ENCODE results near the gene ABCA3. TPM values are rescaled to one million over a fixed set of nuclear protein-coding genes. Genes with fewer than 3 reads are reported as not detected.

Gene ABCA3
- polyA plus RNA-seq, 1 donor from 2014 or later, result 30.7 TPM

- TF ChIP-seq EP300 (conservative IDR thresholded peaks at IDR 0.05; ENCODE audit: poor library complexity, severe bottlenecking) (no peak), POLR2AphosphoS5 (IDR thresholded peaks at IDR 0.05) (no peak), EZH2 (IDR thresholded peaks at IDR 0.05; ENCODE audit: borderline replicate concordance, insufficient read depth, low read length, poor library complexity, severe bottlenecking) (no peak), TAF1 (IDR thresholded peaks at IDR 0.05; ENCODE audit: low read depth) (no peak)
Measured at GRCh38 chr16:2299121-2299914, 41.2 kb downstream of the ABCA3 start (continued).

- H3K4me3 ChIP-seq (ENCODE audit: low read length), result no peak overlapping the region
- no peak overlapping the region for H3K9ac ChIP-seq (ENCODE audit: low read length)
- H4K20me1 ChIP-seq (ENCODE audit: insufficient read depth), result no peaks in the 10 kb centered on the region
- no peaks in the 10 kb centered on the region for H3K9me3 ChIP-seq (ENCODE audit: low read length)
- TF ChIP-seq CTCF (IDR thresholded peaks at IDR 0.05; ENCODE audit: poor library complexity, severe bottlenecking) (no peak), REST (IDR thresholded peaks at IDR 0.05; ENCODE audit: borderline replicate concordance) (no peak), RAD21 (conservative IDR thresholded peaks at IDR 0.05) (no peak), MXI1 (conservative IDR thresholded peaks at IDR 0.05; ENCODE audit: poor library complexity, severe bottlenecking) (no peak), SMC3 (conservative IDR thresholded peaks at IDR 0.05; ENCODE audit: poor library complexity) (no peak), TAF1 (IDR thresholded peaks at IDR 0.05; ENCODE audit: low read depth) (no peak)
- no peaks in the 10 kb centered on the region for H3F3A ChIP-seq (ENCODE audit: insufficient read depth, low read length, poor library complexity, severe bottlenecking)
- H3K4me2 ChIP-seq (ENCODE audit: low read length), result no peak overlapping the region
- no peaks in the 10 kb centered on the region for H3K79me2 ChIP-seq (replicated peaks; ENCODE audit: insufficient read depth, low read length)
- H3K27ac ChIP-seq (ENCODE audit: low read length), result no peak overlapping the region
- H2AFZ ChIP-seq (ENCODE audit: low read depth, low read length), result no peak overlapping the region
- H3K36me3 ChIP-seq (ENCODE audit: insufficient read depth, low read length), result no peaks in the 10 kb centered on the region
- H3K27me3 ChIP-seq (ENCODE audit: insufficient read depth, low read depth, low read length), result no peaks in the 10 kb centered on the region
- no peaks in the 10 kb centered on the region for H3K9me2 ChIP-seq (ENCODE audit: insufficient read depth, low read length)
Measured at GRCh38 chr16:2298621-2299020, 41.9 kb downstream of the ABCA3 start.

GRCh38 chr16:2297506-2297860 is 43.0 kb downstream of the ABCA3 start:
- H3K27me3 ChIP-seq (ENCODE audit: insufficient read depth, low read depth, low read length), result no peaks in the 10 kb centered on the region
- TF ChIP-seq REST (IDR thresholded peaks at IDR 0.05; ENCODE audit: borderline replicate concordance) (no peak), MXI1 (conservative IDR thresholded peaks at IDR 0.05; ENCODE audit: poor library complexity, severe bottlenecking) (no peak), EP300 (conservative IDR thresholded peaks at IDR 0.05; ENCODE audit: poor library complexity, severe bottlenecking) (no peak), POLR2AphosphoS5 (IDR thresholded peaks at IDR 0.05) (no peak), RAD21 (conservative IDR thresholded peaks at IDR 0.05) (no peak), EZH2 (IDR thresholded peaks at IDR 0.05; ENCODE audit: borderline replicate concordance, insufficient read depth, low read length, poor library complexity, severe bottlenecking) (no peak), TAF1 (IDR thresholded peaks at IDR 0.05; ENCODE audit: low read depth) (no peak), CTCF (IDR thresholded peaks at IDR 0.05; ENCODE audit: poor library complexity, severe bottlenecking) (no peak), SMC3 (conservative IDR thresholded peaks at IDR 0.05; ENCODE audit: poor library complexity) (no peak)
- H3F3A ChIP-seq (ENCODE audit: insufficient read depth, low read length, poor library complexity, severe bottlenecking), result no peaks in the 10 kb centered on the region
- H3K4me2 ChIP-seq (ENCODE audit: low read length), result no peak overlapping the region
- no peaks in the 10 kb centered on the region for H3K9me2 ChIP-seq (ENCODE audit: insufficient read depth, low read length)
- no peaks in the 10 kb centered on the region for H4K20me1 ChIP-seq (ENCODE audit: insufficient read depth)
- no peak overlapping the region for H3K9ac ChIP-seq (ENCODE audit: low read length)
- H3K36me3 ChIP-seq (ENCODE audit: insufficient read depth, low read length), result no peaks in the 10 kb centered on the region
- H2AFZ ChIP-seq (ENCODE audit: low read depth, low read length), result no peak overlapping the region
- H3K9me3 ChIP-seq (ENCODE audit: low read length), result no peaks in the 10 kb centered on the region
- H3K27ac ChIP-seq (ENCODE audit: low read length), result no peak overlapping the region
- H3K4me3 ChIP-seq (ENCODE audit: low read length), result no peak overlapping the region
- H3K79me2 ChIP-seq (replicated peaks; ENCODE audit: insufficient read depth, low read length), result no peaks in the 10 kb centered on the region
